NCI-H146 treated with DMSO at 0.1 percent for 48 hours (cell line): Measurements from ENCODE around the gene ADGRV1.
"Not testable (repeated sequence)": the region's sequence is repeated elsewhere in the genome, so short reads cannot be mapped to it uniquely, and the experiment has no call there.

ENCODE experiments used
- DNase-seq: peaks from one replicate; lab custom pipeline; 2025; ENCODE audit not compliant: unreplicated experiment; lab: John Stamatoyannopoulos, UW

Gene ADGRV1

GRCh38 chr5:90709323-90710155 is 150.9 kb downstream of the ADGRV1 start:
- peak; percentile 9 for DNase-seq

GRCh38 chr5:90718387-90718786 is 159.8 kb downstream of the ADGRV1 start:
- no peak for DNase-seq

GRCh38 chr5:90739567-90739966 is 181.0 kb downstream of the ADGRV1 start:
- DNase-seq = no peak

- no peak for DNase-seq
These were observed 181.7 kb downstream of the ADGRV1 start for GRCh38 chr5:90740244-90740799.

GRCh38 chr5:90741022-90741564 is 182.5 kb downstream of the ADGRV1 start:
- no peak for DNase-seq

- DNase-seq = no peak
These were observed 187.5 kb downstream of the ADGRV1 start for GRCh38 chr5:90746119-90746518.

GRCh38 chr5:90747175-90747574 is 188.6 kb downstream of the ADGRV1 start:
- no peak for DNase-seq

- DNase-seq = no peak
These were observed 189.1 kb downstream of the ADGRV1 start for GRCh38 chr5:90747693-90748092.

- DNase-seq = no peak
These were observed 200.5 kb downstream of the ADGRV1 start for GRCh38 chr5:90759119-90759518.

GRCh38 chr5:90767710-90768109 is 209.1 kb downstream of the ADGRV1 start:
- no peak for DNase-seq

- DNase-seq = not testable (repeated sequence)
These were observed 211.5 kb downstream of the ADGRV1 start for GRCh38 chr5:90770006-90770541.

GRCh38 chr5:90777959-90778358 is 219.4 kb downstream of the ADGRV1 start:
- no peak for DNase-seq

GRCh38 chr5:90783460-90784333 is 225.1 kb downstream of the ADGRV1 start:
- peak; percentile 31 for DNase-seq

- no peak for DNase-seq
These were observed 228.2 kb downstream of the ADGRV1 start for GRCh38 chr5:90786756-90787155.

GRCh38 chr5:90792725-90793124 is 234.1 kb downstream of the ADGRV1 start:
- DNase-seq = no peak

- DNase-seq = no peak
These were observed 234.6 kb downstream of the ADGRV1 start for GRCh38 chr5:90793183-90793582.

GRCh38 chr5:90796919-90797318 is 238.3 kb downstream of the ADGRV1 start:
- DNase-seq = not testable (repeated sequence)

- not testable (repeated sequence) for DNase-seq
These were observed 241.5 kb downstream of the ADGRV1 start for GRCh38 chr5:90800082-90800481.

- not testable (repeated sequence) for DNase-seq
These were observed 241.9 kb downstream of the ADGRV1 start for GRCh38 chr5:90800515-90800914.

GRCh38 chr5:90802474-90803317 is 244.1 kb downstream of the ADGRV1 start:
- DNase-seq = peak; percentile 1
